WTC11 (cell line): ENCODE data around the gene EME2. TPM values are rescaled to one million over a fixed set of nuclear protein-coding genes. Genes with fewer than 3 reads are reported as not detected.

Experiments used
- ATAC-seq: fragments of 200-7000 bp; cut with Tn5 transposase; 2 replicates; pipeline ENCODE4 v1.10.0; 2021; ENCODE audit warnings: mild to moderate bottlenecking, moderate library complexity
- CTCF ChIA-PET: fragments of 300-600 bp; sonication (Branson Sonifier 250); formaldehyde crosslinking; loops from one replicate; lab custom pipeline; 2021; ENCODE audit warnings: antibody characterized with exemption; lab: Charles Lee
- POLR2A ChIA-PET: fragments of 350-600 bp; sonication (Branson Sonifier 250); formaldehyde crosslinking; loops from one replicate; lab custom pipeline; 2021; ENCODE audit warnings: antibody characterized with exemption; lab: Charles Lee
- DNase-seq: peaks from one replicate; pipeline ENCODE4 v3.0.0; 2021; ENCODE audit warnings: low spot score
- H3K27ac Mint-ChIP-seq: 2 replicates; pipeline ENCODE4 v1.8.0; 2021; ENCODE audit warnings: mixed read lengths
- H3K27me3 Mint-ChIP-seq: 2 replicates; pipeline ENCODE4 v1.8.0; 2021; ENCODE audit warnings: low read depth, mild to moderate bottlenecking, moderate library complexity, mixed read lengths
- H3K36me3 Mint-ChIP-seq: 2 replicates; pipeline ENCODE4 v1.8.0; 2021; ENCODE audit warnings: mixed read lengths
- H3K4me1 Mint-ChIP-seq: 2 replicates; pipeline ENCODE4 v1.8.0; 2022; ENCODE audit warnings: mixed read lengths
- H3K4me3 Mint-ChIP-seq: 2 replicates; pipeline ENCODE4 v1.8.0; 2021; ENCODE audit warnings: mild to moderate bottlenecking, moderate library complexity, mixed read lengths
- H3K9me3 Mint-ChIP-seq: 2 replicates; pipeline ENCODE4 v1.8.0; 2021; ENCODE audit warnings: mixed read lengths
- ATF1 ChIP-seq: sonication (generic); formaldehyde crosslinking; IDR thresholded peaks from 2 replicates; pipeline ENCODE4 v1.8.1; 2023; ENCODE audit warnings: mild to moderate bottlenecking, moderate library complexity, missing genetic modification reagents
- CDX4 ChIP-seq: fragments of 250-450 bp; sonication (Bioruptor Pico); IDR thresholded peaks from 2 replicates; pipeline ENCODE4 v1.9.0; 2021; ENCODE audit warnings: moderate library complexity, mild to moderate bottlenecking, inconsistent platforms, borderline replicate concordance
- CREM ChIP-seq: sonication (generic); formaldehyde crosslinking; IDR thresholded peaks from 2 replicates; pipeline ENCODE4 v1.8.1; 2022; ENCODE audit warnings: mild to moderate bottlenecking, missing genetic modification reagents, moderate library complexity
- EMX1 ChIP-seq: fragments of 250-450 bp; sonication (Bioruptor Pico); IDR thresholded peaks from 2 replicates; pipeline ENCODE4 v1.8.0; 2021; ENCODE audit warnings: mild to moderate bottlenecking
- ESRRA ChIP-seq: sonication (generic); formaldehyde crosslinking; IDR thresholded peaks from 2 replicates; pipeline ENCODE4 v1.8.1; 2022; ENCODE audit warnings: mild to moderate bottlenecking, missing genetic modification reagents, borderline replicate concordance
- FOXP1 ChIP-seq: sonication (generic); formaldehyde crosslinking; IDR thresholded peaks from 2 replicates; pipeline ENCODE4 v1.8.0; 2022; ENCODE audit warnings: missing genetic modification reagents, mild to moderate bottlenecking, moderate library complexity, borderline replicate concordance
- HMGXB4 ChIP-seq: sonication (generic); formaldehyde crosslinking; IDR thresholded peaks from 2 replicates; pipeline ENCODE4 v1.8.1; 2023; ENCODE audit warnings: mild to moderate bottlenecking, moderate library complexity, missing genetic modification reagents
- NFE2L1 ChIP-seq: sonication (generic); formaldehyde crosslinking; IDR thresholded peaks from 2 replicates; pipeline ENCODE4 v1.8.1; 2023; ENCODE audit warnings: missing genetic modification reagents
- NFYB ChIP-seq: sonication (generic); formaldehyde crosslinking; conservative IDR thresholded peaks from 2 replicates; pipeline ENCODE4 v1.8.0; 2022; ENCODE audit warnings: low read depth, missing genetic modification reagents
- NR1H2 ChIP-seq: sonication (generic); formaldehyde crosslinking; IDR thresholded peaks from 2 replicates; pipeline ENCODE4 v1.9.0; 2021; ENCODE audit warnings: mild to moderate bottlenecking, moderate library complexity, missing genetic modification reagents
- PREB ChIP-seq: sonication (generic); formaldehyde crosslinking; IDR thresholded peaks from 2 replicates; pipeline ENCODE4 v1.8.1; 2022; ENCODE audit warnings: mild to moderate bottlenecking, missing genetic modification reagents, moderate library complexity, borderline replicate concordance
- SMAD3 ChIP-seq: sonication (generic); formaldehyde crosslinking; IDR thresholded peaks from 2 replicates; pipeline ENCODE4 v1.8.0; 2022; ENCODE audit warnings: missing genetic modification reagents, mild to moderate bottlenecking, borderline replicate concordance
- STAT6 ChIP-seq: sonication (generic); formaldehyde crosslinking; conservative IDR thresholded peaks from 2 replicates; pipeline ENCODE4 v1.8.1; 2023; ENCODE audit warnings: mild to moderate bottlenecking, low read depth, missing genetic modification reagents, moderate library complexity
- TP53 ChIP-seq: sonication (generic); formaldehyde crosslinking; IDR thresholded peaks from 2 replicates; pipeline ENCODE4 v1.8.1; 2023; ENCODE audit warnings: mild to moderate bottlenecking, missing genetic modification reagents
- ZBTB21 ChIP-seq: sonication (generic); formaldehyde crosslinking; IDR thresholded peaks from 2 replicates; pipeline ENCODE4 v1.8.1; 2023; ENCODE audit warnings: mild to moderate bottlenecking, missing genetic modification reagents, borderline replicate concordance
- ZNF138 ChIP-seq: sonication (generic); formaldehyde crosslinking; conservative IDR thresholded peaks from 2 replicates; pipeline ENCODE4 v1.8.1; 2022; ENCODE audit warnings: mild to moderate bottlenecking, moderate library complexity, missing genetic modification reagents
- ZNF219 ChIP-seq: sonication (generic); formaldehyde crosslinking; IDR thresholded peaks from 2 replicates; pipeline ENCODE4 v1.8.0; 2023; ENCODE audit warnings: missing genetic modification reagents, mild to moderate bottlenecking, borderline replicate concordance
- ZNF396 ChIP-seq: fragments of 250-450 bp; sonication (Bioruptor Pico); IDR thresholded peaks from 2 replicates; pipeline ENCODE4 v1.8.0; 2021; ENCODE audit warnings: mild to moderate bottlenecking, moderate library complexity, borderline replicate concordance
- ZNF423 ChIP-seq: fragments of 250-450 bp; sonication (Bioruptor Pico); IDR thresholded peaks from 2 replicates; pipeline ENCODE4 v2.1.2; 2022; ENCODE audit warnings: mild to moderate bottlenecking, moderate library complexity
- ZSCAN18 ChIP-seq: fragments of 250-450 bp; sonication (Bioruptor Pico); IDR thresholded peaks from 2 replicates; pipeline ENCODE4 v2.1.2; 2022; ENCODE audit warnings: mild to moderate bottlenecking, moderate library complexity
- total RNA-seq: library from RNA; stranded (reverse); gene quantifications from 3 replicates; pipeline ENCODE4 v1.2.3, GENCODE V29; 2021
- TF ChIP-seq, protein P1 (sequence below): sonication (generic); formaldehyde crosslinking; IDR thresholded peaks from 2 replicates; pipeline ENCODE4 v1.8.1; 2022; ENCODE audit warnings: low read depth, mild to moderate bottlenecking, moderate library complexity, missing genetic modification reagents, borderline replicate concordance
- TF ChIP-seq, protein P2 (sequence below): sonication (generic); formaldehyde crosslinking; conservative IDR thresholded peaks from 2 replicates; pipeline ENCODE4 v1.8.1; 2022; ENCODE audit warnings: mild to moderate bottlenecking, missing genetic modification reagents
- TF ChIP-seq, protein P3 (sequence below): fragments of 250-450 bp; sonication (Bioruptor Pico); conservative IDR thresholded peaks from 2 replicates; pipeline ENCODE4 v1.9.0; 2021; ENCODE audit warnings: mild to moderate bottlenecking

Gene EME2
- total RNA-seq, 1 experiment from 2014 or later = 23.2 TPM

DNA sequence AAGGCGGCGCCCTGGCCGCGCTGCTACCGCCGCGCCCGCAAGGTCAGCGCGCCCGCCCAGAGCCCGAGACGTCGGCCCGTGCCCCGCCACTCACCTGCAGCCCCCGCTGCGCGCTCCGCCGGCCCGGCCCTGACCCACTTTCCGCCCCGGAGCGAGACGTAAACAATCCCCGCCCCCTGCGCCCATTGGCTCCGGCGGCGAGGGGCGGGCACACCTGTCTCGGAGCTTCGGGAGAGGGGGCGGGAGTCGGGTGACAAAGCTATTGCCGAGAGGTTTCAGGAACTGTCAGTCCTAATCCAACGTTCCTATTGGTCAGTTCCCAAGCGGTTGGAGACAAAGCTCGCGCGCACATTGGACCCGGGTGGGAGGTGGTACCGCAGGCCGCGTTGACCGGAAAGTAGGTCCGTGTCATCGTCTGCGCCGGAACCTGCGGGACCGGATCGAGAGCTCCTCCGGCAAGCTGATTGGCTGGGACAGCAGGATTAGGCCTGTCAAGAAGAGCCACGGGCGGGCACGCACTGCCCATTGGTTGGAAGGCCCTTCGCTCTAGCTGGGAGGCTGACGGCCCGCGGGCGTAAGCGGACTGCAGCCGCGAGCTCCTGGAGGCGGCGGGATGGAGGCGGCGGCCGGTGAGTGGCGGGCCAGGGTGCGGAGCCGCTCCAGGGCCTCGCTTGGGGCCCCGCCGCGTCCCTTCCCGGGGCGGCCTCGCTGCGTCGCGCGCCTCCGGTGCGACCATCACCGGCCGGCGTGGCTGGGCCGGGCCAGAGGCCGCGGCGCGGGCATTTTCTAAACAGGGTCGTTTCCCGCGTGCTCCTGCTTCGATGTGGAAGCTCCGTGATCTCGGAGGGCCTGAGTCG, 10.0 kb downstream of the EME2 start, which contains the start of the genes NUBP2 and SPSB3 (continued):
- TF ChIP-seq FOXP1 (CRISPR knock-in tag) (no peak), ZNF219 (no peak), CREM (CRISPR knock-in tag) (peak; percentile 96), HMGXB4 (CRISPR knock-in tag) (no peak), CDX4 (CRISPR knock-in tag) (no peak), NFE2L1 (CRISPR knock-in tag) (no peak), ZNF396 (no peak), ESRRA (CRISPR knock-in tag) (0 out of 2 replicates have a peak, but pooled peaks have one; percentile 34), PREB (no peak), EMX1 (CRISPR knock-in tag) (no peak), ZNF423 (CRISPR knock-in tag) (no peak), ZBTB21 (CRISPR knock-in tag) (no peak), ATF1 (CRISPR knock-in tag) (no peak), SMAD3 (no peak)
- TF ChIP-seq, protein P1, sequence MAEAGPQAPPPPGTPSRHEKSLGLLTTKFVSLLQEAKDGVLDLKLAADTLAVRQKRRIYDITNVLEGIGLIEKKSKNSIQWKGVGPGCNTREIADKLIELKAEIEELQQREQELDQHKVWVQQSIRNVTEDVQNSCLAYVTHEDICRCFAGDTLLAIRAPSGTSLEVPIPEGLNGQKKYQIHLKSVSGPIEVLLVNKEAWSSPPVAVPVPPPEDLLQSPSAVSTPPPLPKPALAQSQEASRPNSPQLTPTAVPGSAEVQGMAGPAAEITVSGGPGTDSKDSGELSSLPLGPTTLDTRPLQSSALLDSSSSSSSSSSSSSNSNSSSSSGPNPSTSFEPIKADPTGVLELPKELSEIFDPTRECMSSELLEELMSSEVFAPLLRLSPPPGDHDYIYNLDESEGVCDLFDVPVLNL (CRISPR knock-in tag) = no peak
- TF ChIP-seq, protein P2, sequence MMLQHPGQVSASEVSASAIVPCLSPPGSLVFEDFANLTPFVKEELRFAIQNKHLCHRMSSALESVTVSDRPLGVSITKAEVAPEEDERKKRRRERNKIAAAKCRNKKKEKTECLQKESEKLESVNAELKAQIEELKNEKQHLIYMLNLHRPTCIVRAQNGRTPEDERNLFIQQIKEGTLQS = no peak
- TF ChIP-seq, all 79 proteins: peak for 8

DNA sequence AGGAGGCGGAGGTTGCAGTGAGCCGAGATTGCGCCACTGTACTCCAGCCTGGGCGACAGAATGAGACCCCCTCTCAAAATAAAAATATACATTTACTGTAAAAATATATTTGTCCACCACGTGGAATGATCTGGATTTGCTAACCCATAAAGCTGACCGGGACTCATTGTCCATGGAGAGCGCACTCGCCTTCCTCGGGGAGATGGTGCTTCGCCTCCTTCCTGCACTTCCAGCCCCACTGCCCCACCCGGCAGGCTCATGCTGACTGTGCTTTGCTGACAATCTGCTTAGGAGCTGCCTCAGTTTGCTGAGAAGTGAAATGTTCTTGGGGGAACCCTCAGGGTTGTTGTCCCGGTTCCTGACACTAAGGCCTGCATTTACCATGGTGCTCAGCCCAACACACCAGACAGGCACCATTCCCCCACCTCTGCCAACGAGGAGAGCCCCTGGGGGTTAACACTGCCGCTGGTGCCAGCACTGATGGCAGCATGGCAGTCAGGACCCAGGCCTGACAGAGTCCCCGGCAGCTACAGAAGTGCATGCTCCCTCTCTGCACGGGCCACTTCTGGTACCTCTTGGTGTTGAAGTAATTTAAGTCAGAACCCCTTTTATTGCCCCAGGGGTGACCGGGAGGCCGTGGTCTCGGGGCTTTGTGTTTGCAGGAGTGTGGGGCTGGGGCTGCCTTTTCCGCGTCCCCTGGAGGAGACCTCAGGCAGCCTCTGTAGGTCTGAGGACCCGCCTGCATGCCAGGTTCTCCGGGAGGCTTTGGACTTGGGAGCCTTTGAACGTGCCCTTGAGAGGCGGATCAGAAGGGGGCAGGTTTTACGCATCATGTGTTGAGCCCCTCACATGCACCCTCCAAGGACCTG, 12.6 kb downstream of the EME2 start:
- Mint-ChIP-seq H3K4me3 (peak overlapping the region; percentile 33), H3K9me3 (no peaks in the 10 kb centered on the region), H3K27me3 (no peaks in the 10 kb centered on the region), H3K36me3 (peaks cover 5% of the 10 kb centered on the region), H3K27ac (no peak overlapping the region), H3K4me1 (peaks cover 7% of the 10 kb centered on the region)
- ChIA-PET CTCF (no interaction called here), POLR2A (interaction anchor here (0.6 kb wide), 1 partner anchor 812 kb away, joined by 3 read pairs; no protein-coding TSS in a partner anchor)
- ATAC-seq (no peak), DNase-seq (no peak)
- TF ChIP-seq STAT6 (CRISPR knock-in tag) (no peak), ZNF423 (CRISPR knock-in tag) (no peak), NR1H2 (no peak), ZSCAN18 (CRISPR knock-in tag) (no peak), ZNF138 (CRISPR knock-in tag) (no peak), NFYB (CRISPR knock-in tag) (no peak), TP53 (CRISPR knock-in tag) (no peak)
- TF ChIP-seq, protein P3, sequence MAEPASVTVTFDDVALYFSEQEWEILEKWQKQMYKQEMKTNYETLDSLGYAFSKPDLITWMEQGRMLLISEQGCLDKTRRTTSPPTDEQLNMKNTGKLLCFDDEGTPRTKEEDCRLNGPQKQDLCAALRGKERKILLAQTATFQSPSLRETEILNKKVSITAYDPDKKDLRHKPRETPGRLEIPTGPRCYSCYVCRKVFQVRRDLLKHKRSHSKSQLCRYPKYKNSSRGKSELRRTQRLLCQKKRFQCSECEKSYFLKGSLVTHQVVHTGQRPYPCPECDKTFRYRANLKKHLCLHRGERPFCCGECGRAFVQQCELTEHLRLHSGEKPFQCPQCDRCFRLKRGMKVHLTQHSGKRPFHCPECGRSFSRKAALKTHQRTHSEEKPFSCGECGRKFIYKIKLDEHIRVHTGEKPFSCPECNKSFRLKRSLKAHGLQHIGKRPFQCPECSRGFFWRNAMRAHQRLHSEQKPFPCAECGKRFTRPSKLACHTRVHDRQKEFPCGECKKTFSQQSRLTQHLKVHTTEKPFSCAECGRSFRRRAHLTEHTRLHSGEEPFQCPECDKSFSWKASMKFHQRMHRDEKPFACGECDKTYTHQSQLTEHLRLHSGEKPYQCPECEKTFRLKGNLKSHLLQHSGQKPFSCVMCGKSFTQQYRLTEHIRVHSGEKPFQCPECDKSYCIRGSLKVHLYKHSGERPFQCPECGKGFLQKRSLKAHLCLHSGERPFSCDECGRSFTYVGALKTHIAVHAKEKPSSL (CRISPR knock-in tag) = no peak
